Limb (tissue), 2 donors: ENCODE results near the gene EPB41L5.
"Not testable (repeated sequence)": the region's sequence is repeated elsewhere in the genome, so short reads cannot be mapped to it uniquely, and the experiment has no call there.

ENCODE experiments used
- DNase-seq, 2 donors: peaks; one replicate each; pipeline ENCODE4 v3.0.0-alpha.2; 2016; ENCODE audit errors: extremely low spot score in 2 of 2

EPB41L5 gene

DNA sequence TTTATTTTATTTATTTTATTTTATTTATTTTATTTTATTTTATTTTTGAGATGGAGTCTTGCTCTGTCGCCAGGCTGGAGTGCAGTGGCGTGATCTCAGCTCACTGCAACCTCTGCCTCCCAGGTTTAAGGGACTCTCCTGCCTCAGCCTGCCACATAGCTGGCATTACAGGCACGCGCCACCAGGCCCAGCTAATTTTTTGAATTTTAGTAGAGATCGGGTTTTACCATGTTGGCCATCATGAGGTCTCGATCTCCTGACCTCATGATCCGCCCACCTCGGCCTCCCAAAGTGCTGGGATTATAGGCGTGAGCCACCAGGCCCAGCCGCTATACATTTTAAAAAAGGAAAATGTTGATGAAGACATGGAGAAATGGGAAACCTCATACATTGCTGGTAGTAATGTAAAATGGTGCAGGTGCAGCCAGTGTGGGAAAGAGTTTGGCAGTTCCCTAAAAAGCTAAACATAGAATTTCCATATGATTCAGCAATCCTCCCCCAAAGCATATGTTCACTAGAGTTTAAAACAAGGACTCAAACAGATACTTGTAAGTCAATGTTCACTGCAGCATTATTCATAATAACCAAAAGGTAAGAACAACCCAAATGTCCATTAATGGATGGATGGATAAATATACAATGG is 187.1 kb downstream of the EPB41L5 start:
- DNase-seq: not testable (repeated sequence)

DNA sequence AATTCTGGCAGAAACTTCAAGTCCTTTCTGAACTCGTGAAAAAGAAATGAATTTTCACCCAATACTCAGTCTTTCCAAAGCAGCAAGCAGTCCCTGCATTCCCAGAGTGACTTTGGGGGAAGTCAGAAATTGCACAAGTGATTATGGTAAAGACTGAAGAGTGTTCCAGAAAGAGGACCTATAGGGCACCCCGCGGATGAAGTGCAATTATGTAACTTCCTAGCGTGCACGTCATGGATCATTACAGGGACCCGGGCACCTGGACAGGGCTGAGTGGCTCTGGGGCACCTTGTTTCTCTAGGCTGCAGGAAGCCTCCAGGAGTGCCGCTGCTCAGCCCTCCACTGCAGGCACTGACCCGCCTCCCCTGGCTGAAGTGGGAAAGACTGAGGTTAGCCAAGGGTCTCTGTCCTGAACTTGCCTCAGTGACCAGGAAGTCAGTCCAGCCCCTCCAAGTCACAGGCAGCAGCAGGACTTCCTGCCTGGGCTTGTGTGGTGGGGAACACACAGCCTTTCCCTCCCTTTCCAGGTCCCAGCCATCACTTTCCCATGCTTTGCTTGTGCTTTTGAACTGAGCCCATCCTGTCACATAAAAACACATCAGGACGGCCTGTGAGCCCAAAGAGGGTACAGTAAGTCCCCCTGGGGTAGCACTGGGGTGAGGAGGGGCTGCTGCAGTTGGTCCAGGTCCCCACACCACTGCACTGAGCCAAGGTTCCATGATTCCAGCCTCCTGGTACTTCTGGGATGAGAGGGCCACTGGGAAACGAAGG is 190.6 kb downstream of the EPB41L5 start:
- no peak for DNase-seq

- DNase-seq: no peak
Observed at GRCh38 chr2:120204022-120204405, 191.1 kb downstream of the EPB41L5 start.

DNA sequence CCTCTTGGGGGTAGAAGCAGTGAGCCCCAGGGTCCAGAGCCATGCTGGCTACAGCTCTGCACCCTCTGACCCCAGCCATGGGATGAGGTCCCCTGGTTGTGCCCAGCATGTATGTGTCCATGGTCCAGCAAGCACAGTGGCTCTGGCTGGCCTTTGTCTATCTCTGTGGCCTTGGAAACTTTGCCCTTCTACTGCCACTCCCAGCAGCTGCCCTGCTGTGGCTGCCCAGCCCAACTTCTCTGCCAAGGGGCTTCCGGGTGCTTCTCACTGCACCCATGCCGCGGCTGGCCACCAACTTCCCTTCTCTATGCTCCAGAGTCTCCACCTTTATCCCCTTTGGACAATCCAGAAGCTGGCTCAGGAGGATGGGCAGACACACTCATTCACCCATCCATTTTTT is 191.5 kb downstream of the EPB41L5 start:
- no peak for DNase-seq

- no peak for DNase-seq
Observed at GRCh38 chr2:120204945-120205670, 192.2 kb downstream of the EPB41L5 start.

GRCh38 chr2:120206022-120206581 is 193.2 kb downstream of the EPB41L5 start:
- DNase-seq: no peak

- DNase-seq: no peak
Observed at GRCh38 chr2:120208381-120209353, 195.8 kb downstream of the EPB41L5 start.

GRCh38 chr2:120209427-120210269 is 196.8 kb downstream of the EPB41L5 start:
- DNase-seq: no peak

- DNase-seq: no peak
Observed at GRCh38 chr2:120210270-120210693, 197.4 kb downstream of the EPB41L5 start.

DNA sequence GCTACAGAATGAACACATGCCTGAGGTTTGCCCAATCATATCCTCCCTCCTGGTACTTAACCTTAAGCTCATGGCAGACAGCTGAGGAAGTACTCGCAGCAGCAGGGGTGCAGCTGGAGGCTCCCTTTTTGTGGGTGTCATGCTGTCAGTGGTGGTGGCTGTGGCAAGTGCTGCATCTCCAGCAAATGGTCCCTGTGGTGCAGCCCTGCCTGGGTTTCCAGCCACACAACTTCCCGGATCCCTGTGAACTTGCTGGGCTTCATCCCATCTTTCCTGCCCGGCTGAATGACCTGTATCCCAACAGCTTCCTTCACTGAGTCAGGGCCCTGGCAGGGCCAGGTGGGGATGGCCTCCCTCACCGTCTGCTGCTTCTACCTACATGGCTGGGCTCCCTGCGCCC is 205.3 kb downstream of the EPB41L5 start:
- DNase-seq: no peak

GRCh38 chr2:120219291-120219690 is 206.4 kb downstream of the EPB41L5 start:
- DNase-seq: no peak

DNA sequence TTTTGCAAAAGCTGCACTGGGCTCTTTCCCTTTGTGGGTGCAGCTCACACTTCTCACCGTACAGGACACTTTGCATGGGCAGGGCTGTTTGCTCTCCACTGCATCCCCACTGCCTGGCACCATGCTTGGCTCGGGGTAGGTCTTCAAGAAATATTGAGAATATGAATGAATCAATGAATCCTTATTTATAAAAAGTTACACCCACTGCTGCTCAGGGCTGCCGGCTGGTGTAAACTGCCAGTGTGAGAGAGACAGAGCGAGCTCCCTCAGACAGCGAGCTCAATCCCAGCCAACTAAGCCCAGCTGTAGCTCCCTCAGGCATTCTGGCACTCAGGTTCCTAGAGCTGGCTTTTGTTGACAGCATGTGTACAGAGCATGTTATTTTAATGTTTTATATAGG is 206.9 kb downstream of the EPB41L5 start:
- no peak for DNase-seq

- DNase-seq: no peak
Observed at GRCh38 chr2:120220756-120221155, 207.9 kb downstream of the EPB41L5 start.

DNA sequence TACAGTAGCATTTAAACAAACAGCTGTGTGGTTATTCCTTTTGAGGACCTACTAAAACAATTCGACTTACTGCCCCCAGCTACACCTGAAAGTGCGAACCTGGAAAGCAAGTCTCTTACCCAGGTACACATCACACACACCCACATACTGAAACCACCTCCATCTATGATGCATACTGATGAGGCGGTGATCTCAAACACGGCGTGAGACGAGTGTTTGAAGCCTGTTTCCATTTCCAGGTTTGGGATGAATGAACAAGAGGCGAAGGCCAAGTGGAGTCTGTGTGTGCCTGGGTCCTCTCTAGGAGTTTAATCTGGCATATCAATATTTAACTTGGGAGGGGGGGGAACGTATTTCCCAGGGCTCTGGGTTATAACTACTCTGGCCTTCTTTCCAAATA is 208.7 kb downstream of the EPB41L5 start:
- no peak for DNase-seq

DNA sequence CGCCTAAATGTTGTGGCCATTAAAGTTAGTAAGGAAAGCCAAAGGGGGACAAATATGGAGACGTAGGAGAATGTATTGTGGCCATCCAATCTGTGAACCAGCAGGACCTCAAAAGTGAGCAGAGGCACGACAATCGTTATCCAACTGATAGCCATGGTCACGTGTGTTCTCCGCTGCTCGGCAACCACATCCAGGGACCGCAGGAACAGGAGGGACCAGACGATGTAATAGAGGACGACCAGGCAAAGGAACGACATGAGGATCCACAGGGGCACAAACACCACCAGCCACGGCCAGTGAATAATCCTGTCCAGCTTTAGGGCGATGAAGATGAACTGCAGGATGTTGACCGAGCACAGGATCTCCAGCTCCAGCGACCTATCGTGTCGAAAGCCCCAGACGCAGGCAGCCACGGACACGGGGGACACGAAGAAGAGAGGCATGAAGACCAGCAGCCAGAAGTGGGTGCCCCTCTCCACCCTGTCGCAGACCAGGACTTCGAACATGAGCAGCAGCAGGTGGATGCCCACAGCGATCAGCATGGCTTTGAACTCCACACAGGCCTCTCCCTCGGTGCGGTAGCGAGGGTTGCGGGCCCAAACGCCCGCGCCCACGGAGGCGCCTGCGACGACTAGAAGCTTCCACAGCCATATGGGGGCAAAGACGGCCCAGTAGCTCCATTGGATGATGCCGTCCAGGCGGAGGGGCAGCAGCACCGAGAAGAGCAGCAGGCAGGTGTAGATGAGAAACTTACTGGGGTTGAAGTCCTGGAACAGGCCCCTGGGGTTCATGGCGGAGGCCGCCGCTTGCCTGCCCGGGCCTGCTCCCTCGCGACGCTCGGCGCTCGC is 209.5 kb downstream of the EPB41L5 start:
- DNase-seq: no peak

GRCh38 chr2:120223034-120223912 is 210.4 kb downstream of the EPB41L5 start, which contains the start of gene TMEM185B:
Gene TMEM185B (minus strand): TSS chr2:120223400. CDS start chr2:120222976, 424 bp downstream.
- DNase-seq: peak; percentile 77 to 96

DNA sequence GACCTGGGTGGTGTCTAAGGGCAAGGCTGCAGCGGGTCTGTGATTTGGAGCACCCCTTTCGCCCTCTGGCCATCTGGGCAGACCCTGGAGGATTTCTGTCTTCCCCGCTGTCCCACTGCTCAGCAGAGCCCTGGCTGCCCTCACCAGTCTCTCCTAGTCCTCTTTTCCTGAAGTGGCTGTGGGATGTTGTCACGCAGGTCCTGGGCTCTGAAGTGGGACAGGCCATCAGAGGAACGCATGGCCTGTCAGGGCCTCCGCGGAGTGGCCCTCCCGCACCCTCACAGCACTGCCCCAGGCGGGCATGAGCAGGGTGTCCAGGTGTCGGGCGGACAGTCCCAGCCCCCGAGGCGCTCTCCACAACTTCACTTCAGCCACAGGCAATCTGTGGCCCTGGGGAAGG is 211.4 kb downstream of the EPB41L5 start:
- no peak for DNase-seq
